Measurements from ENCODE around the gene RNF144A. TPM values are rescaled to one million over a fixed set of nuclear protein-coding genes. Genes with fewer than 3 reads are reported as not detected.

The RNF144A gene
- total RNA-seq, 1 donor from 2014 or later = 34.7 TPM

DNA sequence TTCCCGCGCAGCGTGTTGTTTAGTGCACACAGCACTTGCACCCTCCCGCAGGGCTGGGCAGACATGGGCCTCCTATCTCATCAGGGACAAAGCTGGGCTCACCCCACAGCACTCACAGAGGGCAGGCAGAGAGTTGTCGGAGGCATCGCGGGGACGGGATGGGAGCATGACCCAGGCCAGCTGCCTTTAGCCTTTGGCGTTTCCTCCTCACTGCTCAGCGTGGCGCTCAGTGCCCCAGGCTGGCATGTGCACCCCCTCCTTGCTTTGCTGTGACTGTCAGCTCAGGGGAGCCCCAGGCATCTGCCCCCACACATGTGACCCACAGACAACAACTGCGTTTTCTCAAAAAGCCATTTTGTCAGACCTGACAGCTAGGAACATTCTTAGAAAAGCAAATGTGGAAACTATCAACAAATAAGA is 101.1 kb downstream of the RNF144A start:
- intact Hi-C loops (cut with micrococcal nuclease) = no loop called here

DNA sequence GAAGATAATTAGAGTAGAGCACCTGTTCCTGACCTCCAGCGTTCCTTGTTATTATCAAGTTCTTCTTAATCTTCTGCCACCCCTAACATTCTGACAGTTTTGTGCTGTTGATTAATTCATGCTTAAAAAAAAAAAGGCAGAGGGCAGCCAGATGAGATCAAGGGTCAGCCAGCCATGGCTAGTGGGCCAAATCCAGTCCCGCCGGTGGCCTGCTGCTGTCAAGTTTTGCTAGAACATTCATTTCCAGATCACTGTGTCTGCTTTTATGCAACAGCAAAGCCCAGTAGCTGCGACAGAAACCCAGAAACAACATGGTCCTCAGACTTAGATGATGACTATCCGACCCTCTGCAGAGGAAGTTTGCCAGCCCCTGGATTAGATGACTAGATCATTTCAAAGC is 101.6 kb downstream of the RNF144A start:
- intact Hi-C loops (cut with micrococcal nuclease) = no loop called here

DNA sequence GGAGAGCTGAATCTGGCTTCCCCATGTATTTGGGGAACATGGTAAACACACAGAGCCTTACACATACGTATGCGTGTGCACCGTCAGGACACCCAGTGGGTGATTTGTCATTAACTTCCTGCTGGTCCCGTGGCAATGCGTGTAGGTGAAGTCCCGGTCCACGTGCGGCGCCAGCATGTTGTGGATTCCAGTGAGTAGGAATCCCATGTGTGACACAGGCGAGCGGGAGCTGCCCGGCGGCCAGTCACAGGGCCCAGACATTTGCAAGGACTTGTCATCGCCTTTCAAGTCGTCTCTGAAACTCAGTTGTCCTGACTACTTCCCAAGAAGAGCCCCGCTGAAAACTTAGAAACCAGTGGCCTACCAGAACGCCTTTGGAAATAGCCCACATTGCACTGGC is 102.0 kb downstream of the RNF144A start:
- intact Hi-C loops (cut with micrococcal nuclease) = no loop called here

DNA sequence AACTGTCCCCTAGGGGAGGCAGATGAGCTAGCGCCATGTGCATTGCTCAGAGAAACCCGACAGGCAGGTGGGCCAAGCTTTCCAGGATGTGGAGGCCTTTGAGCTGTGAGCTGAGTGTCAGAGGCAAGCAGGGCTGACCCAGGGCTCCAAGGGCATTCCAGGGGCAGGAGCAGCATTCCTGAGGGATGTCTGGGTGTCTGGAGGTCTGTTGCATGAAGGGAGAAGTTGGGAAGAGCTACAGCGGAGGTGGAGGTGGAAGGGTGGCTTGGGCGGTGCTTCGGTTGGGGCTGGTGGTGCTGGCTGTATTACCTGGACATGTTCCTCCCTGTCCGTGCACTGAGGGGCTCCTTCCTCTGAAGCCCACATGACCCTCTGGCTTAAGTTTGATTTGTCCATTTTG is 102.8 kb downstream of the RNF144A start:
- intact Hi-C loops (cut with micrococcal nuclease) = no loop called here

DNA sequence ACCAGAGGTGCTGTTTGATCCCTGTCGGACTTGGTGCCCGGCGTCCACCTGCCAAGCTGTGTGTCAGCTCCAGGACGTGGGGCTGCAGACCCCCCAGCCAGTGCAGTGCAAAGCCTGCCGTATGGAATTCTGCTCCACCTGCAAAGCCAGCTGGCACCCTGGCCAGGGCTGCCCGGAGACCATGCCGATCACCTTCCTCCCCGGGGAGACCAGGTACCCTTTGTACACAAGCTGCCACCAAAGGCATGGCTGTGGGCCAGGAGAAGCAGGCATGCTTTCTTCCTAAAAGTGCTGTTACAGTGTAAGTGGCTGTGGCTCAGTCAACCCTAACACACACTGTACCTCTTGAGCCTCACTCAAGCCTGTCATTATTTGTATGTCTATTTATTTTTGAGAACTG is 103.3 kb downstream of the RNF144A start:
- intact Hi-C loops (cut with micrococcal nuclease) = no loop called here

DNA sequence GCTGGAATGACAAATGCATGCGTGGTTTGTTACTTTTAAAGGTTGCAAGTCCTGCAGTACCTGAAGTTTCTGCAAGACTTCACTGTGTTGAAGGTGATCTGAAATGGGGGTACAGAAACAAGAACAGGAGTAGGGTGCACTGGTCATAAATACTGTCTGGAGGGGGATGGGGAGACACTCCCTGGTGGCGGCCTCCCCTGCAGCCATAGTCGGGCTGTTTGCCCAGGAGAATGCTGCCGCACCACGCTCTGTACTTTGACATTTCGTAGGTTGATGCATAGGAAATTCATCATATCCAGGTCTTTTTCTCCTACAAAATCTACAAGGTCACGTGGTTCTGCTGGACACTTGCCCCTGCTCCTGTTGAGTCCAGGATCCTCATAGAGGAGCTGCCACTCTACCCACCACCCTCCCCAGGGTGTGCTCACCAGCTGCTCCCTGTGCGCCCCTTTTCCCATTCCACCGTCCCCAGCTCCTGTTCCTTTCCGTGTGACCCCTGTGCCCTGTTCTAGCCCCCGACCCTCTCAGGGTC is 103.8 kb downstream of the RNF144A start:
- intact Hi-C loops (cut with micrococcal nuclease) = no loop called here

DNA sequence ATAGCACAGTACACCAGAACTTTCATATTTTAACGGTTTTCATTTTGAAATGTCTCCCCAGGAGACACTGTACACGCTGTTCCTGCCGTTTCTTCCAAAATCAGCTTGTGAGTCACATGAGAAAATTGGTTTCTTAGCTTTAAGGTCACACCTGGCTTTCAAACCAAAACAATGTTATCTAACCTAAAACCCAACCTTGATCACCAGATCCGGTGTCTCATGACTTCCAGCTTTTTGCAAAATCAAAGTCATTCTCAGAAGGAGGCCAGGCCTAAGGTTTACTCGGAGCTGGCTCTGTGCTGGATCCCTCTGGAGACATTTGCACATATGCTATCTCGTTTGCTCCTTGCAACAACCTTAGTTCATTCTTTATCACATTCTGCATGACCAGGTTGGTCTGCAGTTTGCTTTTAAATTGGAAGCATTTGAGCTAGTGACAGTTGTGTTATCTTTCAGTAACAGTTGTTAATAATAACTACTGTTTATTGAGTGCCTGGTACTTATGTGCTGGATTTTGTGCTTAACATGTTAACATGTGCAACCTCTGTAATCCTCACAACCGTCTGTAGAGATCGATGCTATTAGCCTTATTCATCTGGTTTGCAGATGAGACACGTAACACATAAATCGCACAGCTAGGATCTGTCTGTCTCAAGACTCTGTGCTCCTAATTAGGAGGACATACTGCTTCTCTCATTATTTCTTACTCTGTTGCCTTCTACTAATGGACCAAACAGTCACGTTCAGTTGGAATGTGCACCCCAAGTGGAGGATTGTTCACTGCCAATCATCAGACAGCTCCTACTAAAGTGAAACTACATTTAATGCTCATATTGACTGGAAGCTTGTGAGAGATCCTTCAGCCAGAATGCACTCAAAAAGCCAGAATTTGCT is 105.5 kb downstream of the RNF144A start:
- intact Hi-C loops (cut with micrococcal nuclease) = loop anchor here (1.0 kb wide), 1 partner anchor 8 kb away; no protein-coding TSS in a partner anchor

DNA sequence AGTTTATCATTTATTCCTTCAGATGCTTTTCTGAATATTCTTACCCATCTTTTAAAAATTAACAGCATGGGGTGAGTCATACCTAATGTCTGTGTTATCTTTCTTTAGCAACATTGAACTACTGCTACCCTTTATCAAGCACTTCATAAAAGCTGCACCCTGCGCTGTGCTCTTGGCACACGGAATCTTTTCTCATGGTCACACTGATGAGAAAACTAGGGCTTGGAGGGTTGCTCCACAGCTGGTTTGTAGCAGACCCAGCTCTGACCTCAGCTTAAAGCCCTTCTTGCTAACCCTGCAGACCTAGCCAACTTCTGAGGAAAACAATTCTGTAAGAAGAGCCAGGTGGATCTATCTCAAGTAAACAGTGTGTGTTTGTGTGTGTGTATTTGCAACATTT is 106.3 kb downstream of the RNF144A start:
- intact Hi-C loops (cut with micrococcal nuclease) = loop anchor here (1.0 kb wide), 1 partner anchor 9 kb away; no protein-coding TSS in a partner anchor

DNA sequence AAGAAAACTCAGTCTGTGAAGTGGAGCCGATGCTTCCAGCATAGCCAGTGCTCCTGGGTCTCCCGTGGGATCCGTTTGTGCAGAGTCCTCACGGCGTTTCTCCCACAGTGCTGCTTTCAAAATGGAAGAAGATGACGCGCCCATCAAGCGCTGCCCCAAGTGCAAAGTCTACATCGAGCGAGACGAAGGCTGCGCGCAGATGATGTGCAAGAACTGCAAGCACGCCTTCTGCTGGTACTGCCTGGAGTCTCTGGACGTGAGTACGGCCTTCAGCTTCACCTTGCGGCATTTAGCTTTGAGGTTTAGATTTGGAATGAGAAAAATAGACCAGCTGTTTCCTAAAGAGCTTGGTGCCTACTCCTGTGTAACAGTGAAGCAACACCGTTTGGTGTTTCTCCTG is 107.0 kb downstream of the RNF144A start:
- intact Hi-C loops (cut with micrococcal nuclease) = no loop called here

DNA sequence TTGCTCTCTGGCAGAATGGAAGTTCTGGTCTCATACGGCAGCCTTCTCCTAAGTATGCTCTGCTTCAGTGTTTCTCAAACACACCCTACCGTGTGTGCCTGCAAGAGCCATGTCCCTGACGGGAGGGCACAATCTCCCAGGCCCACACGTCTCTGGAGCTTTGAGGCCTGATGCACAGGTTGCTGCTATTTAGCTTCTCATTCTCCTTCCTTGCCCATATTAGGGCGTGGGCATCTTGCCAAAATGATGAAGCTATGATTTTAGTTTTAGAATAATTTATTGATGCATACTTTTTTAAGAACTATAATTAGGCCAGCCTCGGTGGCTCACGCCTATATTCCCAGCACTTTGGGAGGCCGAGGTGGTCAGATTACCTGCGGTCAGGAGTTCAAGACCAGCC is 107.9 kb downstream of the RNF144A start:
- intact Hi-C loops (cut with micrococcal nuclease) = no loop called here

DNA sequence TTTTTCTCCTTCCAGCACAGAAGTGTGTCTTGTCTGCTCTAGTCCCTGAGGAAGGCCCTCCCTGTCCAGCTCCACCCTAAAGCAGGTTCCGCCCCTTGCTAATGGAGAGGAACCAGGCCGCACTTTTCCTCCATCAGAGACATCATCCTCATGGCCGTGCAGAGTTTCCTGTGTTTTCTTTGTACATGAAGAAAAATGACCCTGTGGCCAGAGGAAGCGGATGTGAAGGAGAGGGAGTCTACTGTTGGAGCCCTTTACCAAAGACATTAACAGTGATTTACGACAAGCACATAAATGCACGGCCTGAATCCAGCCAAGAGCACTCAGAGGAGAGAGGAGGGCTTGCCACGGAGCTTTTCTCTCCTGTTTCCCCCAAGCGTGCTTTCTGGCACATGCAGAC is 109.5 kb downstream of the RNF144A start:
- intact Hi-C loops (cut with micrococcal nuclease) = no loop called here

DNA sequence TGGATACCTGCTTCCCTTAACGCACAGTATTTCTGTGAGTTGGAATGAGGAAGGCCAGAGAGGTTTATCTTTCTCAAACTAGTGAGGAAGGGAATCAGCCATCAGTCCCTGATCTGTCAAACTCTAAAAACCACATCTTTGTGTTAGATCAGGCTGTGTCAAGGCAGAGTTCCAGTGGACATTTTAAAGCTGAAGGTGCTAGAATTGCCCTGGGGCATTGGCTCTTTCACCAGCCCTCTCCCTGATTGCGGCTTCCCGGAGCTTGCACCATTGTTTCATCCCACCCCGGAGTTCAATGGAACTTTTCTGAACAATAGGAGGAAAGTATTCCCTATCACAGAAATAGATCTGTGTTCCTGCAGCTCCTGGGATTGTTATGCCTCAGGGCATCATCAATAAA is 110.2 kb downstream of the RNF144A start:
- intact Hi-C loops (cut with micrococcal nuclease) = no loop called here

DNA sequence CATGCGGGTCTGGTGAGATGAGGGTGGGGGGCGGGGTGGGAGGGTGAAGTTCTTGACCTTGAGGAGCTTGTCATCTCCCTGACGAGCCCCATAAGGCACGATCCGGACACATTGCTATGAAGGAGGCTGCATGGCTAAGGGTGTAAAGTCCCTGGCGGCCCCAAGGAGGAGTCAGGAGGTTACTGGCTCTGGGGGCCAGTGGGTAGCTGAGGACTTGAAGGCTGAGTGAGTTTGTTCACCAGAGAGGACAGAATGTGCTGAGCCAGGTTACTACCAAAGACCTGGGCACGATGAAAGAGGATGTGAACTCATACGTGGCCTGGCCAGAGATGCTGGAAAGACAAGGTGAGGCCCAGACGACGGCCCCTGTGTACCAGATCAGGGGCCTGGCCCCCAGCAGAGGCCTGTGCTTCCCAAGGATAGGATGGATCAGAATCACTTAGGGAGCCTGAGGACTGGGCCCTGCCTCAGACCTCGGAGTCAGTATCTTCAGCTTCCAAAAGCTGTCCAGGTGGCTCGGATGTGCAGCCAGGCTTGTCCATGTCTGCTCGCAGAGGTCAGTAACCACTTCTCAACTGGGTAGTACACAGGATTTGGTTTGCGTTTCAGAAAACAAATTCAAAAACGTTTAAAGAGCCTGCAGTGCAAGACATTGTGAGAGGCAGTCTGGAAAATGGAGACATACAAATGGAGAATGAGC is 110.9 kb downstream of the RNF144A start:
- intact Hi-C loops (cut with micrococcal nuclease) = no loop called here

DNA sequence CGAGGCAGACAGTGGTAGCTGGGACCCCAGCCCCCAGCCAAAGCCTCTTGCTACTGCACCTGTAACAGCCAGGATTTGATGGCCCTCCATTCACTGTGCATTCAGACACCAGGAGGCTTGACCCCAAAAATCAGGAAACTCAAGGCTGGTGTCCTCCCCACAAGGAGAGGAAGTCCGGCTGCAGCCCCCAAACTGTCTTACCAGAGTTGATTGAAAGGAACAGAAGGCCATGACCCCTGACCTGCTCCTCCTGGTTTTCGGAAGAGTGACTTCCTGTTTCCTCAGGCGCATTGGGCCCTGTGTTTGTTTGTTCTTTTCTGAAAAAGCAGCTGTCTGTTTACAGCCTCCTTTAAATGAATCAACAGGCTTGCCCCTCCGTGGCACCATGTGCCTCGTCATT is 111.6 kb downstream of the RNF144A start:
- intact Hi-C loops (cut with micrococcal nuclease) = no loop called here

DNA sequence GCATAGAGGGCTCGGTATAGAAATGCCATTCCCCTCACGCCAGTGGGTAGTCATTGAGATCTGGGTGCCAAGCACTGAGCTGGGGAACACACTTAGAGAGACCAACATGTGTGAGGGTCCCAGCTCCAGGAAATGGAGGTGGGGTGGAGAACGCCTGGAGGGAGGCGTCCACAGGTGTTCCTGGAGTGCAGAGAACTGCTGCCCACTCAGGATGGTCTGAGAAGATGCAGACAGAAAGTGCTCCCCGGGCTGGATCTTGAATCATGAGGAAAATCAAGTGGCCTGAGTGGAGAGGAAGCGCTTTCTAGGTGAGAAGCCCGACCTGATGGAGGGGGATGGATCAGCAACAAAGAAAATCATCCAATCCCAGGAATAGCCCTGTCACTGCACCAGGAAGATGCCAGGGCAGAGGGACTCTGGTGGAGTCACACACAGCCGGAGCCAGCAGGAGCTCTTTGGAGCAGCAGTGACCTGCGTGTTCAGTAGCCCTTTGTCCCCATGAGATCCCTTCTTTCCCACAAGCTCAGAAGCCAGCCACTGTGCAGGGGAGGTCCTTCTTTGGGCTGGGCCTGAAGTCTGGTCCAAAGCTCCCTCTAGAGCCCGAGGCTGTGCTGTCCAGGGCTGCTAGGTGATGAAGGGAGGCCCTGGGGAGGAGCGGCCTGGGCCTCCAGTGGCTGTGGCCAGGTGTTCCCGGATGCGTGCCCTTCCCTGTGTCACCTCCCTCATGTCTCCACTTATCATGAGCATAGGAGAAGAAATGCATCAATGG is 112.3 kb downstream of the RNF144A start:
- intact Hi-C loops (cut with micrococcal nuclease) = no loop called here

DNA sequence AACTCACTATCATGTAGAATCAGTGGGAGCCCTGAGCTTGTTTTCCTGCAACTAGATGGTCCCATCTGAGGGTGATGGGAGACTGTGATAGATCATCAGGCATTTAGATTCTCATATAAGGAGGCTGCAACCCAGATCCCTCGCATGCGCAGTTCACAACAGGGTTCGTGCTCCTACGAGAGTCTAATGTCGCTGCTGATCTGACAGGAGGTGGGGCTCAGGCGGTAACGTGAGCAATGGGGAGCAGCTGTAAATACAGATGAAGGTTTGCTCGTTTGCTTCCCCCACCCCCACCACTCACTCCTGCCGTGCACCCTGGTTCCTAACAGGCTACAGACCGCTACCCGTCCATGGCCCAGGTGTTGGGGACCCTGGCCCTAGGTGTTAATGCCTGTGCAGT is 113.6 kb downstream of the RNF144A start:
- intact Hi-C loops (cut with micrococcal nuclease) = no loop called here

DNA sequence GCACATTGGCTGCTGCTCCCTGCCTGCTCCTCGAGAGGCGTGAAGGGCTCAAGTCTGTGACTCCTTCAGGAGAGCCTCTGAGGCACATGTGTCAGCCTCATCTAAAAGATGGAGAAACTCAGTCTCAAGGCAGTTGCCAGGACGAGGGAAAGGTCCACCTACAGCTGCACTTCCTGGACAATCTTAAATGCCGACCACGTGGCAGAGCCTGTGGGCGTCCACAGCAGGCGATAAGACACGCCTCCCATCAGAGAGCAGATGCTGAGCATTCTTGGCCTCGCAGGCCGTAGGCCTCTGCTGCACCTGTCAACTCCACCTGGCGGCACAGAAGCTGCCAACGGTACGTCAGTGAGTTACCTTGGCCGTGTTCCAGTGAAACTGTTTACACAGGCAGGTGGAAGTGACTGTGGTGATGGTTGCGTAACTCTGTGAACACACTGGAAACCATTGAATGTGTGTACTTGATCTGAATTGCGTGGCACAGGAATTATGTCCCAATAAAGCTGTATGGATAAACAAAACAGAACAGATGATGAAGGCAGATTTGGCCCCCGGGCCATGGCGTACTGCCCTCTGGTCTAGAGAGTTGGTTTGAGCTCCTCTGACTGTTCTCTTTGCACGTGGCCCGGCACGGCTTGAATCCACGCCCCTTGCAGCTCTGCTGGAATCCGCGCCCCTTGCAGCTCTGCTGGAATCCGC is 114.5 kb downstream of the RNF144A start:
- intact Hi-C loops (cut with micrococcal nuclease) = no loop called here

DNA sequence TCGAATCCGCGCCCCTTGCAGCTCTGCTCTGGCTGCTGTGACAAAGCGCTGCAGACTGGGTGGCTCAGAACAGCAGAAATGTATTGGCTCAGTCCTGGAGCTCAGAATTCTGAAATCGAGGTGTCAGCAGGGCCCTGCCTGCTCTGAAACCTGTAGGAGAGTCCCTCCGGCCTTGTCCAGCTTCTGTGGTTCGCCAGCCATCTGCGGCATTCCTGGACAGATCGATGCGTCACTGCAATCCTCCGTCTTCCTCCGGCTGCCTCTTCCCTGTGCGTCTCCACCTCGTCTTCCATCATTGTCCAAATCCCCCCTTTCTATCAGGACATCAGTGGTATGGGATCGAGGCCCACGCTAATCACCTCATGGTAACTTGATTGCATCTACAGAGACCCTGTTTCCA is 115.2 kb downstream of the RNF144A start:
- intact Hi-C loops (cut with micrococcal nuclease) = no loop called here

DNA sequence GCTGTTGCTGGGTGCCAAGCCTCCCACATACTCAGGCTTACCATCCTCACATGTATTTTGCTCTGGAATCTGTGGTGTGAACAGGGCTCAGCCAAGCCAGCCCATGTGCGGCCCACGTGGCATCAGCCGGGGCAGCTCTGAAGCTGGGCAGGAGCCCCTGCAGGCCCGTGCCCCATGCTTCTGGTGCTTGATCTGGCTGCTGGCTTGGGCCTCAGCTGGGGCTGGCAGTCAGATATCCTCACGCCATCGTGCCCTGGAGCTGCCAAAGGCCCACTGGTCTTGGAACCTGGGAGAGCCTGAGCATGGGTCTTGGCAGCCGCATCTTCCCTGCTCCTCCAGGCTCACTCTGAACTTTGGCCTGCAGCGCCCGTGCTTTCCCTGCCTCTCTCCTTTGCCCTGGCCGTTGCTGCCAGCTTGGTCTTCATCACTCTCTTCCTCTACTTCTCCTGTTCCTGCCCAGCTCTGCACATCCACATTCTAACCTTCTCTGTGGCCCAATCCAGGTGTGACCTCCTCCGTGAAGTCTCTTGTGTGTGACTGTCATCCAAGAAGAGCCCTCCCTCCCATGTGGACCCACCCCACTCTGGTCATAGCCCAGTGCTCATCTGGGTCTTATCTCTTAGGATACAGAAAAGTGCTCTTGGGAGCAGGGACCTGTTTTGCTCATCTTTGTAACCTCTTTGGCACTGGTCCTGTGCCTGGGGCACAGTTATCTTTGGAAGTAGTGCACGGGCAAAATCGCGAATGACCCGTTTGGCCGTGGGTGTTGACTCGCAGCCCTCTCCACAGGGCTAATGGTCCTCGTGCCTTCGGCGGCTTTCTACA is 116.1 kb downstream of the RNF144A start:
- intact Hi-C loops (cut with micrococcal nuclease) = no loop called here

DNA sequence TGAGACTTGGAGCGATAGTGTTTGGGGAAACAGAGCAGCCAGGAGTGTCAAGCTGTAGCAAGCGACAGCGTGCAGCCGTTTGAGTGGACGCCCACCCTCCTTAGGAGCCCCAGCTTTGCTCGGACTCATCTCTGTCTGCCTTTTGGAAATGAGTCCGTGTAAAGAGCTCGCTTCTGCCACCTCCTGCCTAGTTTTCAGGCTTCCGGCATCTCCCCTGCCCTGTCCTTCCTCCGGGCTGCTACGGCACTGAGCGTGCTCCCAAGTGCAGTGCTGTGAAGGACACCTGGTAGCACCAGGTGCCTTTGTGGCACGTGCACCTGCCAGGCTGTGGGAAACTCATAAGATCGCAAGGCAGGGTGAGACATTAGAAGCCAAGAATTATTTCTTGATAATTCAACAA is 117.1 kb downstream of the RNF144A start:
- intact Hi-C loops (cut with micrococcal nuclease) = no loop called here
